Measurements from ENCODE around the gene SLC35G4. TPM values are rescaled to one million over a fixed set of nuclear protein-coding genes. Genes with fewer than 3 reads are reported as not detected.

The SLC35G4 gene
- total RNA-seq, 1 experiment from 2014 or later = not detected

DNA sequence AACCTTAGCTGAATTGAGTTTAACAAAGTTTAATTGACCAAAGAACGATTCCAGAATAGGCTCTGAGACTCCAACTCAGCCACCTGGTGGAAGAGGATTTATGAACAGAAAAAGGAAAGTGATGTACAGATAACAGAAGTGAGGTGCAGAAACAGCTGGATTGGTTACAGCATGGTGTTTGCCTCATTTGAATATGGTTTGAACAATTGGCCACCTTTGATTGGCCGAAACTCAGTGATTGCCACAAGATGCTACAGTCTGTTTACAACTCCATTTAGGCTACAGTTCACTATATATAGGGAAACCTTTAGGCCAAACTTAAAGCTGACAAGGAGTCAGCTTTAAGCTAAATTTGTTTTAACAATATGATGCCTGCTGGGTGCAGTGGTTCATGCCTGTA lies 28.1 kb upstream of the SLC35G4 start:
- no peak overlapping the region for H2BK12ac ChIP-seq (ENCODE audit: insufficient read length, low read depth, low read length)
- no peak overlapping the region for H2AK5ac ChIP-seq (ENCODE audit: insufficient read length, low read length)
- H4K8ac ChIP-seq (replicated peaks; ENCODE audit: insufficient read length, low read depth, low read length) = no peak overlapping the region
- no peak overlapping the region for H2AFZ ChIP-seq (ENCODE audit: low read length)
- H3K56ac ChIP-seq (ENCODE audit: insufficient read length, low read depth, low read length) = no peak overlapping the region
- no peak overlapping the region for H4K5ac ChIP-seq (ENCODE audit: insufficient read length, low read depth, low read length)
- no CpG with 5 or more reads among the region's 2 CpGs for WGBS (ENCODE audit: extremely low coverage, insufficient read length, low lambda C conversion rate)
- no peak for DNase-seq
- H3T11ph ChIP-seq (ENCODE audit: low read length) = no peak overlapping the region
- H3K23ac ChIP-seq (ENCODE audit: insufficient read length, low read depth, low read length) = no peak overlapping the region
- H3K4me1 ChIP-seq (ENCODE audit: insufficient read depth, low read length) = no peaks in the 10 kb centered on the region
- H2BK5ac ChIP-seq (ENCODE audit: insufficient read length, low read length) = no peak overlapping the region
- H3K9me3 ChIP-seq (ENCODE audit: control insufficient read depth, low read depth, low read length) = no peaks in the 10 kb centered on the region
- no peak overlapping the region for H2BK20ac ChIP-seq (ENCODE audit: low read depth, low read length, poor library complexity, severe bottlenecking)
- no peaks in the 10 kb centered on the region; the same call in 1 of the 2 replicates for H3K27me3 Mint-ChIP-seq (ENCODE audit: low read depth)
- no peak overlapping the region for H3K4me3 Mint-ChIP-seq
- peaks cover 4 to 10% of the 10 kb centered on the region in 2 experiments; a peak in 2 of 4 replicates for H3K4me1 Mint-ChIP-seq
- no peak overlapping the region for H3K27ac Mint-ChIP-seq
- no peaks in the 10 kb centered on the region for H3K79me1 ChIP-seq (ENCODE audit: insufficient read depth, low read depth, low read length, poor library complexity, severe bottlenecking)
- no peak overlapping the region for H3K14ac ChIP-seq (ENCODE audit: insufficient read depth, low read length)
- H4K20me1 ChIP-seq (ENCODE audit: control insufficient read depth, insufficient read depth, insufficient read length) = no peaks in the 10 kb centered on the region
- no peak overlapping the region for H3K4ac ChIP-seq (ENCODE audit: low read depth, low read length)
- H3K79me2 ChIP-seq (ENCODE audit: insufficient read depth, low read length) = no peaks in the 10 kb centered on the region
- no peaks in the 10 kb centered on the region for H3K9me3 Mint-ChIP-seq
- H3K4me2 ChIP-seq (ENCODE audit: insufficient read depth, insufficient read length, low read length) = no peak overlapping the region
- no peak overlapping the region for H4K91ac ChIP-seq (ENCODE audit: insufficient read length, low read depth, low read length)
- H3K36me3 Mint-ChIP-seq (ENCODE audit: insufficient read depth in 1 of 3, low read depth in 3 of 3) = no peaks in the 10 kb centered on the region; a peak in 1 of 7 replicates
- H2BK120ac ChIP-seq (ENCODE audit: low read depth, low read length, poor library complexity, severe bottlenecking) = no peak overlapping the region
- no peak overlapping the region for H3K27ac ChIP-seq (ENCODE audit: insufficient read length, low read depth, low read length)
- H3K23me2 ChIP-seq (ENCODE audit: insufficient read length, low read depth, low read length, poor library complexity, severe bottlenecking) = no peaks in the 10 kb centered on the region
- H2BK15ac ChIP-seq (ENCODE audit: low read depth, low read length) = no peak overlapping the region
- no peak overlapping the region for H3K18ac ChIP-seq (ENCODE audit: insufficient read length, low read depth, low read length)
- no peaks in the 10 kb centered on the region for H3K27me3 ChIP-seq (ENCODE audit: insufficient read depth, low read length)
- TF ChIP-seq, protein P1, sequence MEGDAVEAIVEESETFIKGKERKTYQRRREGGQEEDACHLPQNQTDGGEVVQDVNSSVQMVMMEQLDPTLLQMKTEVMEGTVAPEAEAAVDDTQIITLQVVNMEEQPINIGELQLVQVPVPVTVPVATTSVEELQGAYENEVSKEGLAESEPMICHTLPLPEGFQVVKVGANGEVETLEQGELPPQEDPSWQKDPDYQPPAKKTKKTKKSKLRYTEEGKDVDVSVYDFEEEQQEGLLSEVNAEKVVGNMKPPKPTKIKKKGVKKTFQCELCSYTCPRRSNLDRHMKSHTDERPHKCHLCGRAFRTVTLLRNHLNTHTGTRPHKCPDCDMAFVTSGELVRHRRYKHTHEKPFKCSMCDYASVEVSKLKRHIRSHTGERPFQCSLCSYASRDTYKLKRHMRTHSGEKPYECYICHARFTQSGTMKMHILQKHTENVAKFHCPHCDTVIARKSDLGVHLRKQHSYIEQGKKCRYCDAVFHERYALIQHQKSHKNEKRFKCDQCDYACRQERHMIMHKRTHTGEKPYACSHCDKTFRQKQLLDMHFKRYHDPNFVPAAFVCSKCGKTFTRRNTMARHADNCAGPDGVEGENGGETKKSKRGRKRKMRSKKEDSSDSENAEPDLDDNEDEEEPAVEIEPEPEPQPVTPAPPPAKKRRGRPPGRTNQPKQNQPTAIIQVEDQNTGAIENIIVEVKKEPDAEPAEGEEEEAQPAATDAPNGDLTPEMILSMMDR (conservative IDR thresholded peaks at IDR 0.05) = no peak
- H3K9ac ChIP-seq (ENCODE audit: extremely low read depth, insufficient read length, low read length) = no peak overlapping the region
